Stimulated activated CD8-positive, alpha-beta memory T cell treated with anti-CD3 and anti-CD28 coated beads, Interleukin-7, amount 100 ng/mL, for 1 hour (primary cell): Measurements from ENCODE around the gene FRG2B.
"Not testable (repeated sequence)": the region's sequence is repeated elsewhere in the genome, so short reads cannot be mapped to it uniquely, and the experiment has no call there.

ENCODE experiments used
- DNase-seq, 2 donors: peaks; one replicate each; pipeline ENCODE4 v3.0.0-alpha.2; 2020; ENCODE audit warnings: low read depth in 2 of 2

The FRG2B gene

GRCh38 chr10:133599869-133600268, 26.7 kb downstream of the FRG2B start:
- not testable (repeated sequence) for DNase-seq

DNA sequence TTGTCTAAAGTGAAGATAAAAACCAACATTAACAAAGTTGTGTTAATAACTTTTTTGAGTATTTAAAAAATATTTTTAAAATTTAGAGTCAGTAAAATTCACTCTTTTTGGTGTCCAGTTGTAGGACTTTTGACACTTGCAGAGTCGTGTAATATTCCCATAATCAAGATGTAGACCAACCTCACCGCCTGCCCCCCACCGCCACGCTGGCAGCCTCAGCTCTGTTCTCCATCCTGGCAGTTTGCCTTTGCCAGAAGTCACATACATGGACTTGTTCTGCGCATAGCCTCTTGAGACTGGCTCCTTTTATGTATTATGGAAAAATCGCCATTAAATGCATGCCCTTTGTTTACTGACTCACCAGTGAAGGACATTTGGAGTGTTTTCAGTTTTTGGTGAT, 33.9 kb downstream of the FRG2B start:
- DNase-seq: no peak

DNA sequence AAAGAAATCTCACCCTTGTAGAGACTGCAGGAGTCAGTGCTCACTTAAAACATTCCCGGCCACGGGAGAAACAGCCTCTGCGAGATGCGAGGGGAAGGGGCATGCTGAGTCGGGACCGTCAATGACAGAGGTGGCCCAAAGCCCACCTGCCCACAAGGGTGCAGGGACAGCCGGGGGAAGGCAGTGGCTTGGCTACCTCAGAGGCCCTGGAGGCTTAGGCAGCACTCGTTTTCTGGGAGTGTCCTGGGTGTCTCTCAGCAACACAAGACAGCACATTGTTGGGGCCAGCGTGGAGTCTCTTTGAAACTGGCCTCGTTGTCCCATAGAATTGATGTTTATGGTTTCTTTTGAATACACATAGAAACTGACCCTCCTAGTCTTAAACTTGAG, 35.6 kb downstream of the FRG2B start:
- no peak for DNase-seq

GRCh38 chr10:133590226-133590969, 36.2 kb downstream of the FRG2B start:
- DNase-seq: no peak

DNA sequence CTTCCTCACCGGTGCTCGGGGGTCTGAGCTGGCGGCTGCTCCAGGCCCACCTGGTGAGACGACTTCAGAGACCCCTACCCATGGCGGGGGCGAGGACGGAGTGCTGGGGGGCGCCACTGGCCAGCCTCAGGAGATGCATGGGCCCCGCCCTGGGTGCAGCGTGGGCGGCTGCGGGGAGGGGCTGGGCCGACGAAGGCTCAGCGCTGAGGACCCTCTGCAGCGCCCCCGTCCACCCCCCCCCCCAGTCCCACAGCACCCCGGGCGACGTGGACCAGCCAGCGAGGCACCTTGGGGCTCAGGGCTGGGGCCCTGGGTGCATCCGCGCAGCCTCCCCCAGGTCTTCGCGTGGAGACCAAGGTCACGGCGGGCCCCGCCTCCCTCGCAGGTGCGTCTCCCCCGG, 49.6 kb downstream of the FRG2B start:
- not testable (repeated sequence) for DNase-seq
